ENCODE measurements around the gene ALG2. TPM values are rescaled to one million over a fixed set of nuclear protein-coding genes. Genes with fewer than 3 reads are reported as not detected.

ALG2 gene
- 10 to 100 TPM; 21.7 to 23.7 TPM for total RNA-seq

GRCh38 chr9:99221621-99222415, at the start of gene ALG2, which contains the start of gene SEC61B:
Gene ALG2 (minus strand): TSS chr9:99221942. CDS start chr9:99221894, 48 bp downstream.
Gene SEC61B (plus strand): TSS chr9:99222282. CDS start chr9:99222364, 82 bp downstream.
- POLR2A ChIA-PET = interaction anchor here (0.7 to 2.4 kb wide), 9 partner anchors 11 to 600 kb away, joined by 3 to 13 read pairs (median 3); partner anchors contain the start of gene NR4A3
- Mint-ChIP-seq H3K4me3 (peak within 1 kb of the TSS; percentile 97), H3K36me3 (peaks cover 23% of the 10 kb centered on the region), H3K27me3 (no peaks in the 10 kb centered on the region), H3K27ac (peak within 1 kb of the TSS; percentile 99), H3K4me1 (peaks cover 48% of the 10 kb centered on the region), H3K9me3 (no peaks in the 10 kb centered on the region)
- ATAC-seq (ENCODE audit: low read depth) (peak; percentile 92), DNase-seq (peak; percentile 91)

- no peaks in the 10 kb centered on the region for H3K36me3 Mint-ChIP-seq
- peaks cover 5% of the 10 kb centered on the region for H3K27me3 Mint-ChIP-seq
- no peaks in the 10 kb centered on the region for H3K9me3 Mint-ChIP-seq
- H3K4me3 Mint-ChIP-seq = no peak overlapping the region
- no peak for DNase-seq
- no peak for ATAC-seq (ENCODE audit: low read depth)
- H3K4me1 Mint-ChIP-seq = peaks cover 8% of the 10 kb centered on the region
- no peak overlapping the region for H3K27ac Mint-ChIP-seq
- POLR2A ChIA-PET = no interaction called here
These were observed 48.7 kb upstream of the ALG2 start for GRCh38 chr9:99270491-99270890.

- no peaks in the 10 kb centered on the region for H3K9me3 Mint-ChIP-seq
- H3K27ac Mint-ChIP-seq = no peak overlapping the region
- DNase-seq = no peak
- H3K27me3 Mint-ChIP-seq = peaks cover 5% of the 10 kb centered on the region
- no peaks in the 10 kb centered on the region for H3K36me3 Mint-ChIP-seq
- peaks cover 8% of the 10 kb centered on the region for H3K4me1 Mint-ChIP-seq
- H3K4me3 Mint-ChIP-seq = no peak overlapping the region
- POLR2A ChIA-PET = no interaction called here
- no peak for ATAC-seq (ENCODE audit: low read depth)
These were observed 47.7 kb upstream of the ALG2 start for GRCh38 chr9:99269416-99269815.

- DNase-seq (peak; percentile 81), ATAC-seq (ENCODE audit: low read depth) (peak; percentile 66)
- Mint-ChIP-seq H3K27me3 (peaks cover 5% of the 10 kb centered on the region), H3K4me3 (peak overlapping the region; percentile 28), H3K4me1 (peaks cover 13% of the 10 kb centered on the region), H3K27ac (no peak overlapping the region), H3K9me3 (no peaks in the 10 kb centered on the region), H3K36me3 (no peaks in the 10 kb centered on the region)
- POLR2A ChIA-PET = interaction anchor here (0.6 kb wide), 1 partner anchor 30 kb away, joined by 4 read pairs; no protein-coding TSS in a partner anchor
These were observed 44.7 kb upstream of the ALG2 start for GRCh38 chr9:99266255-99267023.

- Mint-ChIP-seq H3K4me1 (peaks cover 13% of the 10 kb centered on the region), H3K4me3 (no peak overlapping the region), H3K27me3 (peaks cover 5% of the 10 kb centered on the region), H3K27ac (no peak overlapping the region), H3K9me3 (no peaks in the 10 kb centered on the region), H3K36me3 (no peaks in the 10 kb centered on the region)
- no peak for DNase-seq
- ATAC-seq (ENCODE audit: low read depth) = no peak
- POLR2A ChIA-PET = no interaction called here
These were observed 43.9 kb upstream of the ALG2 start for GRCh38 chr9:99265691-99266090.

GRCh38 chr9:99264070-99264680, 42.4 kb upstream of the ALG2 start:
- no peak overlapping the region for H3K27ac Mint-ChIP-seq
- no peaks in the 10 kb centered on the region for H3K36me3 Mint-ChIP-seq
- H3K9me3 Mint-ChIP-seq = no peaks in the 10 kb centered on the region
- POLR2A ChIA-PET = no interaction called here
- no peak for DNase-seq
- no peak overlapping the region for H3K4me3 Mint-ChIP-seq
- no peak for ATAC-seq (ENCODE audit: low read depth)
- no peaks in the 10 kb centered on the region for H3K27me3 Mint-ChIP-seq
- H3K4me1 Mint-ChIP-seq = peaks cover 20% of the 10 kb centered on the region

GRCh38 chr9:99262949-99263418, 41.2 kb upstream of the ALG2 start:
- no peak for DNase-seq
- ATAC-seq (ENCODE audit: low read depth) = no peak
- no peaks in the 10 kb centered on the region for H3K9me3 Mint-ChIP-seq
- no peak overlapping the region for H3K4me3 Mint-ChIP-seq
- H3K36me3 Mint-ChIP-seq = no peaks in the 10 kb centered on the region
- POLR2A ChIA-PET = no interaction called here
- no peaks in the 10 kb centered on the region for H3K27me3 Mint-ChIP-seq
- H3K27ac Mint-ChIP-seq = no peak overlapping the region
- H3K4me1 Mint-ChIP-seq = peaks cover 22% of the 10 kb centered on the region

- no peak overlapping the region for H3K27ac Mint-ChIP-seq
- H3K4me3 Mint-ChIP-seq = no peak overlapping the region
- peaks cover 21% of the 10 kb centered on the region for H3K4me1 Mint-ChIP-seq
- no peaks in the 10 kb centered on the region for H3K36me3 Mint-ChIP-seq
- no peaks in the 10 kb centered on the region for H3K9me3 Mint-ChIP-seq
- POLR2A ChIA-PET = no interaction called here
- ATAC-seq (ENCODE audit: low read depth) (no peak), DNase-seq (no peak)
- no peaks in the 10 kb centered on the region for H3K27me3 Mint-ChIP-seq
These were observed 40.2 kb upstream of the ALG2 start for GRCh38 chr9:99261923-99262322.

GRCh38 chr9:99259231-99259918, 37.6 kb upstream of the ALG2 start:
- Mint-ChIP-seq H3K9me3 (no peaks in the 10 kb centered on the region), H3K4me3 (peak overlapping the region; percentile 83), H3K4me1 (peaks cover 20% of the 10 kb centered on the region), H3K27me3 (no peaks in the 10 kb centered on the region), H3K36me3 (no peaks in the 10 kb centered on the region), H3K27ac (peak overlapping the region; percentile 96)
- POLR2A ChIA-PET = interaction anchor here (1.2 to 1.6 kb wide), 2 partner anchors 28 to 37 kb away, joined by 3 to 7 read pairs; partner anchors contain the start of genes ALG2 and SEC61B
- DNase-seq (peak; percentile 59), ATAC-seq (ENCODE audit: low read depth) (peak; percentile 94)

GRCh38 chr9:99257723-99258389, 36.1 kb upstream of the ALG2 start:
- no peak overlapping the region for H3K27ac Mint-ChIP-seq
- H3K4me1 Mint-ChIP-seq = peaks cover 27% of the 10 kb centered on the region
- ATAC-seq (ENCODE audit: low read depth) = no peak
- H3K27me3 Mint-ChIP-seq = no peaks in the 10 kb centered on the region
- no peaks in the 10 kb centered on the region for H3K36me3 Mint-ChIP-seq
- H3K4me3 Mint-ChIP-seq = no peak overlapping the region
- no peak for DNase-seq
- H3K9me3 Mint-ChIP-seq = no peaks in the 10 kb centered on the region
- POLR2A ChIA-PET = interaction anchor here (1.2 kb wide), 1 partner anchor 26 kb away, joined by 3 read pairs; no protein-coding TSS in a partner anchor

GRCh38 chr9:99255651-99256050, 33.9 kb upstream of the ALG2 start:
- no peaks in the 10 kb centered on the region for H3K9me3 Mint-ChIP-seq
- POLR2A ChIA-PET = no interaction called here
- no peak overlapping the region for H3K4me3 Mint-ChIP-seq
- no peak for ATAC-seq (ENCODE audit: low read depth)
- peaks cover 28% of the 10 kb centered on the region for H3K4me1 Mint-ChIP-seq
- no peaks in the 10 kb centered on the region for H3K36me3 Mint-ChIP-seq
- H3K27me3 Mint-ChIP-seq = no peaks in the 10 kb centered on the region
- no peak for DNase-seq
- no peak overlapping the region for H3K27ac Mint-ChIP-seq

GRCh38 chr9:99253772-99254431, 32.2 kb upstream of the ALG2 start:
- H3K4me3 Mint-ChIP-seq = peak overlapping the region; percentile 70
- peak overlapping the region; percentile 83 for H3K27ac Mint-ChIP-seq
- H3K9me3 Mint-ChIP-seq = no peaks in the 10 kb centered on the region
- POLR2A ChIA-PET = interaction anchor here (2.6 kb wide), 1 partner anchor 31 kb away, joined by 13 read pairs; the partner anchor contains the start of genes ALG2 and SEC61B
- no peaks in the 10 kb centered on the region for H3K36me3 Mint-ChIP-seq
- DNase-seq (peak; percentile 74), ATAC-seq (ENCODE audit: low read depth) (peak; percentile 83)
- H3K4me1 Mint-ChIP-seq = peaks cover 28% of the 10 kb centered on the region
- H3K27me3 Mint-ChIP-seq = no peaks in the 10 kb centered on the region
